ENCODE measurements around the gene DDIT3. TPM values are rescaled to one million over a fixed set of nuclear protein-coding genes. Genes with fewer than 3 reads are reported as not detected.
A peak's percentile ranks its signal among the peaks of the same experiment; 100 is the strongest.

The DDIT3 gene
- total and polyA plus RNA-seq, 2 of the 4 experiments (the other 2 are of a cell fraction), result 19.4 to 54.4 TPM

DNA sequence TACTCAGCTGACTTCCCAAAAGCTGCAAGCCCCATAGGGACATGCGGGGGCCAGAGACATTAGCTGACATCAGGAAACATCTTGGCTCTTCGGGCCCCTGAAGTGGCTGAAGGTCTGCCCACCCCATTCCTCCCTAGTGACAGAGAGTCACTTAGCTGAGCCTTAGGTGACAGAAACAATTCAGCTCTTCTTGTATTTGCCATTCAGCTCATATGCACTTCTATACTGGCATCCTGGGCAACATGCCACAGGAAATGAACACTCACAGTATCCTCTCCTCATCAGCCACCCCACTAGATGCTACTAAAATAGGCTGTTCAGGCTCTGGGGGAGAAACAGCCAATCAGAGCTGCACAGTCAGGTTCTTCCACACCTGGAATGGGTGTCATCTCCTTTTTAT is 23.3 kb upstream of the DDIT3 start:
- Histone ChIP-seq H3K9me3 (ENCODE audit: control insufficient read depth, insufficient read depth, low read length) (no peaks in the 10 kb centered on the region), H3K36me3 (ENCODE audit: control insufficient read depth, insufficient read depth, low read length) (peaks cover 24% of the 10 kb centered on the region), H3K27me3 (ENCODE audit: control insufficient read depth, insufficient read depth, low read length) (peaks cover 4% of the 10 kb centered on the region), H4K91ac (ENCODE audit: insufficient read depth, low read depth, low read length) (no peak overlapping the region), H3K18ac (ENCODE audit: low read depth, low read length) (no peak overlapping the region), H2AK5ac (ENCODE audit: low read depth, low read length) (no peak overlapping the region), H3K27ac (ENCODE audit: insufficient read depth, low read length) (no peak overlapping the region), H4K8ac (ENCODE audit: low read depth in 2 of 2, low read length in 2 of 2) (no peak overlapping the region), H2BK5ac (ENCODE audit: low read depth, low read length, poor library complexity, severe bottlenecking) (no peak overlapping the region), H2AK9ac (replicated peaks; ENCODE audit: low read depth, low read length, poor library complexity) (no peak overlapping the region), H3K14ac (replicated peaks; ENCODE audit: low read depth, low read length) (no peak overlapping the region), H3K4me3 (ENCODE audit: insufficient read depth, low read depth, low read length) (no peak overlapping the region), H4K5ac (ENCODE audit: low read depth, low read length) (no peak overlapping the region), H3K56ac (ENCODE audit: extremely low read depth, insufficient read depth, low read length) (no peak overlapping the region), H3K9ac (ENCODE audit: low read depth, low read length) (no peak overlapping the region), H3K9me1 (ENCODE audit: insufficient read depth, low read length) (peaks cover 23% of the 10 kb centered on the region), H3K4me1 (ENCODE audit: control insufficient read depth, insufficient read depth, low read length) (peaks cover 13% of the 10 kb centered on the region), H3K4me2 (ENCODE audit: low read depth, low read length) (no peak overlapping the region), H2BK20ac (ENCODE audit: low read depth, low read length) (no peak overlapping the region), H3K79me1 (ENCODE audit: low read depth in 1 of 2, low read length in 2 of 2) (peaks cover 33 to 64% of the 10 kb centered on the region in 2 experiments), H3K4ac (ENCODE audit: low read depth, low read length) (no peak overlapping the region), H2AFZ (replicated peaks; ENCODE audit: low read length, poor library complexity) (no peak overlapping the region), H3K23ac (ENCODE audit: low read depth, low read length) (no peak overlapping the region), H2BK120ac (ENCODE audit: low read depth, low read length) (no peak overlapping the region), H4K20me1 (ENCODE audit: insufficient read depth, low read length) (peaks cover 42% of the 10 kb centered on the region), H2BK15ac (ENCODE audit: low read depth, low read length) (no peak overlapping the region)
- TF ChIP-seq RAD21 (IDR thresholded peaks at IDR 0.05; ENCODE audit: low read length), result no peak
- TF ChIP-seq RCOR1 (IDR thresholded peaks at IDR 0.05; ENCODE audit: insufficient replicate concordance, low read length), result no peak
- TF ChIP-seq BHLHE40 (IDR thresholded peaks at IDR 0.05; ENCODE audit: low read depth, low read length), result no peak
- TF ChIP-seq SMC3 (IDR thresholded peaks at IDR 0.05; ENCODE audit: low read depth, low read length), result no peak
- TF ChIP-seq POLR2A (IDR thresholded peaks at IDR 0.05; ENCODE audit: low read depth, low read length), result no peak
- no peak for TF ChIP-seq NFE2L2 (IDR thresholded peaks at IDR 0.05; ENCODE audit: low read depth, low read length)
- TF ChIP-seq FOS (IDR thresholded peaks at IDR 0.05; ENCODE audit: low read depth, low read length), result no peak
- TF ChIP-seq CHD1 (IDR thresholded peaks at IDR 0.05; ENCODE audit: low read depth, low read length), result no peak
- TF ChIP-seq MXI1 (IDR thresholded peaks at IDR 0.05; ENCODE audit: borderline replicate concordance, low read depth, low read length), result no peak
- no peak for TF ChIP-seq RFX5 (IDR thresholded peaks at IDR 0.05; ENCODE audit: low read depth, low read length)
- TF ChIP-seq, protein P1, sequence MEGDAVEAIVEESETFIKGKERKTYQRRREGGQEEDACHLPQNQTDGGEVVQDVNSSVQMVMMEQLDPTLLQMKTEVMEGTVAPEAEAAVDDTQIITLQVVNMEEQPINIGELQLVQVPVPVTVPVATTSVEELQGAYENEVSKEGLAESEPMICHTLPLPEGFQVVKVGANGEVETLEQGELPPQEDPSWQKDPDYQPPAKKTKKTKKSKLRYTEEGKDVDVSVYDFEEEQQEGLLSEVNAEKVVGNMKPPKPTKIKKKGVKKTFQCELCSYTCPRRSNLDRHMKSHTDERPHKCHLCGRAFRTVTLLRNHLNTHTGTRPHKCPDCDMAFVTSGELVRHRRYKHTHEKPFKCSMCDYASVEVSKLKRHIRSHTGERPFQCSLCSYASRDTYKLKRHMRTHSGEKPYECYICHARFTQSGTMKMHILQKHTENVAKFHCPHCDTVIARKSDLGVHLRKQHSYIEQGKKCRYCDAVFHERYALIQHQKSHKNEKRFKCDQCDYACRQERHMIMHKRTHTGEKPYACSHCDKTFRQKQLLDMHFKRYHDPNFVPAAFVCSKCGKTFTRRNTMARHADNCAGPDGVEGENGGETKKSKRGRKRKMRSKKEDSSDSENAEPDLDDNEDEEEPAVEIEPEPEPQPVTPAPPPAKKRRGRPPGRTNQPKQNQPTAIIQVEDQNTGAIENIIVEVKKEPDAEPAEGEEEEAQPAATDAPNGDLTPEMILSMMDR (conservative IDR thresholded peaks at IDR 0.05; ENCODE audit: low read depth, low read length), result no peak
- TF ChIP-seq MAZ (IDR thresholded peaks at IDR 0.05; ENCODE audit: borderline replicate concordance, low read depth, low read length), result no peak
- TF ChIP-seq, protein P2, sequence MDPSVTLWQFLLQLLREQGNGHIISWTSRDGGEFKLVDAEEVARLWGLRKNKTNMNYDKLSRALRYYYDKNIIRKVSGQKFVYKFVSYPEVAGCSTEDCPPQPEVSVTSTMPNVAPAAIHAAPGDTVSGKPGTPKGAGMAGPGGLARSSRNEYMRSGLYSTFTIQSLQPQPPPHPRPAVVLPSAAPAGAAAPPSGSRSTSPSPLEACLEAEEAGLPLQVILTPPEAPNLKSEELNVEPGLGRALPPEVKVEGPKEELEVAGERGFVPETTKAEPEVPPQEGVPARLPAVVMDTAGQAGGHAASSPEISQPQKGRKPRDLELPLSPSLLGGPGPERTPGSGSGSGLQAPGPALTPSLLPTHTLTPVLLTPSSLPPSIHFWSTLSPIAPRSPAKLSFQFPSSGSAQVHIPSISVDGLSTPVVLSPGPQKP (IDR thresholded peaks at IDR 0.05; ENCODE audit: borderline replicate concordance, low read depth, low read length), result no peak
- TF ChIP-seq, protein P3, sequence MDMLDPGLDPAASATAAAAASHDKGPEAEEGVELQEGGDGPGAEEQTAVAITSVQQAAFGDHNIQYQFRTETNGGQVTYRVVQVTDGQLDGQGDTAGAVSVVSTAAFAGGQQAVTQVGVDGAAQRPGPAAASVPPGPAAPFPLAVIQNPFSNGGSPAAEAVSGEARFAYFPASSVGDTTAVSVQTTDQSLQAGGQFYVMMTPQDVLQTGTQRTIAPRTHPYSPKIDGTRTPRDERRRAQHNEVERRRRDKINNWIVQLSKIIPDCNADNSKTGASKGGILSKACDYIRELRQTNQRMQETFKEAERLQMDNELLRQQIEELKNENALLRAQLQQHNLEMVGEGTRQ (IDR thresholded peaks at IDR 0.05; ENCODE audit: low read depth, low read length), result no peak
- TF ChIP-seq CEBPB (IDR thresholded peaks at IDR 0.05; ENCODE audit: low read depth, low read length), result no peak
- TF ChIP-seq MAFK (IDR thresholded peaks at IDR 0.05; ENCODE audit: low read depth, low read length), result no peak
- ChIA-PET CTCF (no interaction called here), POLR2A (ENCODE audit: unreplicated experiment) (no interaction called here)
- dilution Hi-C loops (cut with HindIII; ENCODE audit: low sequenced_read_pairs, unreplicated experiment) (no loop called here), intact Hi-C loops (cut with micrococcal nuclease) (no loop called here), in situ Hi-C loops (cut with MboI; ENCODE audit: low sequenced_read_pairs) (no loop called here)
- DNase-seq (peak; percentile 18), ATAC-seq (ENCODE audit: low read depth) (no peak)
- WGBS, 2 experiments (ENCODE audit: extremely low coverage in 2 of 2, insufficient read length in 1 of 2), result 100% methylated on average over 2 of the region's 2 CpGs; no CpG with 5 or more reads in 1 of the 2 experiments
- no TSS peak for BruUV-seq (replicated peaks)

All from IMR-90 (cell line).